Stimulated activated CD4-positive, alpha-beta T cell treated with anti-CD3 and anti-CD28 coated beads, Interleukin-12 subunit alpha, Interleukin-12 subunit beta, amount 100 ng/mL, for 24 hours (primary cell): ENCODE data around the gene EFCAB5.
"Not testable (repeated sequence)": the region's sequence is repeated elsewhere in the genome, so short reads cannot be mapped to it uniquely, and the experiment has no call there.

Source experiments
- DNase-seq, 2 experiments: peaks; one replicate each; pipeline ENCODE4 v3.0.0-alpha.2; 2020; ENCODE audit warnings: low read depth in 2 of 2

EFCAB5 gene

GRCh38 chr17:29935909-29936308, 5.5 kb upstream of the EFCAB5 start:
- DNase-seq: not testable (repeated sequence)

- no peak for DNase-seq
Measured at GRCh38 chr17:29936724-29937123, 4.7 kb upstream of the EFCAB5 start.

GRCh38 chr17:29945281-29945680, 3.8 kb downstream of the EFCAB5 start:
- no peak for DNase-seq

- DNase-seq: no peak
Measured at GRCh38 chr17:29948448-29949215, 7.2 kb downstream of the EFCAB5 start.

- DNase-seq: no peak
Measured at GRCh38 chr17:29949696-29950095, 8.3 kb downstream of the EFCAB5 start.

- no peak for DNase-seq
Measured at GRCh38 chr17:29954405-29954804, 13.0 kb downstream of the EFCAB5 start.

- no peak for DNase-seq
Measured at GRCh38 chr17:29956225-29956624, 14.8 kb downstream of the EFCAB5 start.

GRCh38 chr17:29957488-29957887, 16.1 kb downstream of the EFCAB5 start:
- not testable (repeated sequence) for DNase-seq

GRCh38 chr17:29958947-29959657, 17.7 kb downstream of the EFCAB5 start:
- DNase-seq: no peak

GRCh38 chr17:29959658-29960337, 18.4 kb downstream of the EFCAB5 start:
- DNase-seq: no peak

GRCh38 chr17:29962656-29963055, 21.2 kb downstream of the EFCAB5 start:
- no peak for DNase-seq

- DNase-seq: no peak
Measured at GRCh38 chr17:29968271-29968670, 26.8 kb downstream of the EFCAB5 start.

GRCh38 chr17:29972277-29972676, 30.8 kb downstream of the EFCAB5 start:
- DNase-seq: no peak

GRCh38 chr17:29973005-29973404, 31.6 kb downstream of the EFCAB5 start:
- no peak for DNase-seq

- no peak for DNase-seq
Measured at GRCh38 chr17:29977836-29978235, 36.4 kb downstream of the EFCAB5 start.

GRCh38 chr17:29980261-29980660, 38.8 kb downstream of the EFCAB5 start:
- no peak for DNase-seq

GRCh38 chr17:29982991-29983653, 41.7 kb downstream of the EFCAB5 start:
- no peak for DNase-seq

- no peak for DNase-seq
Measured at GRCh38 chr17:29996458-29996857, 55.0 kb downstream of the EFCAB5 start.

- DNase-seq: no peak
Measured at GRCh38 chr17:30000001-30000754, 58.7 kb downstream of the EFCAB5 start.

- DNase-seq: no peak
Measured at GRCh38 chr17:30000755-30001257, 59.4 kb downstream of the EFCAB5 start.

GRCh38 chr17:30002088-30002487, 60.7 kb downstream of the EFCAB5 start:
- DNase-seq: no peak
